Epithelial cell of umbilical artery (primary cell): ENCODE data around the gene HLA-DPA1. TPM values are rescaled to one million over a fixed set of nuclear protein-coding genes. Genes with fewer than 3 reads are reported as not detected.

Source experiments
- total RNA-seq: library from RNA; depleted of rRNA; stranded (reverse); fragments of >200 nt; gene quantifications from 2 replicates; pipeline ENCODE4 v1.2.3, GENCODE V29; 2014

Gene HLA-DPA1
- 0.65 and 3.6 TPM in 2 replicates for total RNA-seq

DNA sequence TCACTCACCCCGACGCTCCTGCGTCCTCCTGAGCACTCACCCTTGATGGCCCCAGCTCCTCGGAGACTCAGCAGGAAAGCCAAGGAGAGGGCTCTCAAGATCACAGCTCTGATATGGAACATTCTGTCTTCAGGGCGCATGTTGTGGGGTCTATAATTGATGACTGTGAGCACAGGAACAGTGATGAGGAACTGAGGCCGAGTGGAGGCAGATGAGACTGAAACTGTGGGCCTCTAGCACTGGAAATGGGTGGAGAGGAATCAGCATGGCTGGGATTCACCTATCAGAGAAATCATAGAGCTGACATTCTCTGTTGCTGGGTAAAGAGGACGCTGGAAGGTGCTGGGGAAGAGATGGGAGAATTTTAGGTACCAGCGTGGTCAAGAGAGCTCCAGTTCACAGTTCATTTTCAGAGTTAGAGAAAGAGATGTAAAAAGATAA lies at the start of gene HLA-DPA1:
Gene HLA-DPA1 (minus strand): TSS at position 219 of the 441 bp plus-strand sequence.

DNA sequence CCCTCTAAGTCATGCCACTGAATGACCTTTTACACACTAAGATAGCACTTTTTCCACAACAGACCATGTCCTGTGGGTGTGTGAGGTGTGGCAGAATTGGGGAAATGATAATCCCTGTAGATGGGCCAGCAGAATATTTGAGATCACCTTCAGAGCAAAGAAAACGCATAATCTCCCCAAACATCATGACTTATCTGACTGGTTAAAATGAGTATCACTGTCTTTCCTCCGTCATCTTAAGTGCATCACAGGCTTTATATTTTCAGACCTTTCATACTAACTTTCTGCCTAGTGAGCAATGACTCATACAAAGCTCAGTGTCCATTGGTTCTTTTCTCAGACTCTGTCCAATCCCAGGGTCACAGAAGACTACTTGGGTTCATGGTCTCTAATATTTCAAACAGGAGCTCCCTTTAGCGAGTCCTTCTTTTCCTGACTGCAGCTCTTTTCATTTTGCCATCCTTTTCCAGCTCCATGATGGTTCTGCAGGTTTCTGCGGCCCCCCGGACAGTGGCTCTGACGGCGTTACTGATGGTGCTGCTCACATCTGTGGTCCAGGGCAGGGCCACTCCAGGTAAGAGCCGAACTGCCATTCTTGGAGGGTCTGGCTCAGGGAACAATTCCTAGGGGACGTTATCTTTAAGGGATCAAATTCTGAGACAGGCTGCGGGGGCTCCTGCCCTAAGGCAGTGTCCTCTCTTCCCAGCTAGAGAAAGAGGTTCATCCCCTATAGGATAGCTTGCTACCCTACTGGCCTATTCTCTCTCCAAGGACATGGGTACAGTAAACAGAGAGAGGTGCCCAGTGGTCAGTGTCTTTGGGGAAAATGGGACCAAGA lies 2.3 kb upstream of the HLA-DPA1 start, which contains the start of gene HLA-DPB1:
Gene HLA-DPB1 (plus strand): TSS at position 423 of the 838 bp plus-strand sequence. CDS start 52 bp downstream, at position 475.

Other genes starting within 250 kb of the HLA-DPA1 start
- gene TAP2, start 234.9 kb downstream of the HLA-DPA1 start, total RNA-seq = 5.8 and 25.1 TPM in 2 replicates
- 34.1 and 117 TPM in 2 replicates for gene PSMB8, start 229.6 kb downstream of the HLA-DPA1 start, total RNA-seq
- 26.0 and 112 TPM in 2 replicates for gene TAP1, start 219.9 kb downstream of the HLA-DPA1 start, total RNA-seq
- 8.8 and 89.1 TPM in 2 replicates for gene PSMB9, start 219.5 kb downstream of the HLA-DPA1 start, total RNA-seq
- 0.97 and 2.3 TPM in 2 replicates for gene HLA-DMB, start 132.6 kb downstream of the HLA-DPA1 start, total RNA-seq
- gene HLA-DMA, start 120.6 kb downstream of the HLA-DPA1 start, total RNA-seq = 0.32 and 2.1 TPM in 2 replicates
- gene BRD2, start 105.1 kb downstream of the HLA-DPA1 start, total RNA-seq = 41.9 and 69.0 TPM in 2 replicates
- gene HLA-DOA, start 64.1 kb downstream of the HLA-DPA1 start, total RNA-seq = under 0.01 TPM in 1 of 2 replicates, not detected in the other
- gene HLA-DPB1, start 2.3 kb upstream of the HLA-DPA1 start, total RNA-seq = 20.1 and 23.1 TPM in 2 replicates
- under 0.01 and 0.15 TPM in 2 replicates for gene COL11A2, start 118.8 kb upstream of the HLA-DPA1 start, total RNA-seq
- gene RXRB, start 127.0 kb upstream of the HLA-DPA1 start, total RNA-seq = 17.9 and 18.5 TPM in 2 replicates
- gene SLC39A7, start 127.2 kb upstream of the HLA-DPA1 start, total RNA-seq = 94.4 and 109 TPM in 2 replicates
- gene HSD17B8, start 131.0 kb upstream of the HLA-DPA1 start, total RNA-seq = 11.0 and 12.3 TPM in 2 replicates
- 21.1 and 24.0 TPM in 2 replicates for gene RING1, start 134.9 kb upstream of the HLA-DPA1 start, total RNA-seq
- gene VPS52, start 198.2 kb upstream of the HLA-DPA1 start, total RNA-seq = 23.1 and 26.3 TPM in 2 replicates
- 2,997 and 4,260 TPM in 2 replicates for gene RPS18, start 198.4 kb upstream of the HLA-DPA1 start, total RNA-seq
- 1.6 and 3.3 TPM in 2 replicates for gene B3GALT4, start 203.5 kb upstream of the HLA-DPA1 start, total RNA-seq
- 106 and 144 TPM in 2 replicates for gene WDR46, start 215.6 kb upstream of the HLA-DPA1 start, total RNA-seq
- 57.8 and 82.8 TPM in 2 replicates for gene PFDN6, start 216.0 kb upstream of the HLA-DPA1 start, total RNA-seq
- gene RGL2, start 225.3 kb upstream of the HLA-DPA1 start, total RNA-seq = 33.1 and 39.3 TPM in 2 replicates
- 37.7 and 46.4 TPM in 2 replicates for gene TAPBP, start 240.4 kb upstream of the HLA-DPA1 start, total RNA-seq
- 12.3 and 12.8 TPM in 2 replicates for gene ZBTB22, start 244.1 kb upstream of the HLA-DPA1 start, total RNA-seq
- gene DAXX, start 249.3 kb upstream of the HLA-DPA1 start, total RNA-seq = 40.6 and 46.7 TPM in 2 replicates